Measurements from ENCODE around the gene PLXNC1.

DNA sequence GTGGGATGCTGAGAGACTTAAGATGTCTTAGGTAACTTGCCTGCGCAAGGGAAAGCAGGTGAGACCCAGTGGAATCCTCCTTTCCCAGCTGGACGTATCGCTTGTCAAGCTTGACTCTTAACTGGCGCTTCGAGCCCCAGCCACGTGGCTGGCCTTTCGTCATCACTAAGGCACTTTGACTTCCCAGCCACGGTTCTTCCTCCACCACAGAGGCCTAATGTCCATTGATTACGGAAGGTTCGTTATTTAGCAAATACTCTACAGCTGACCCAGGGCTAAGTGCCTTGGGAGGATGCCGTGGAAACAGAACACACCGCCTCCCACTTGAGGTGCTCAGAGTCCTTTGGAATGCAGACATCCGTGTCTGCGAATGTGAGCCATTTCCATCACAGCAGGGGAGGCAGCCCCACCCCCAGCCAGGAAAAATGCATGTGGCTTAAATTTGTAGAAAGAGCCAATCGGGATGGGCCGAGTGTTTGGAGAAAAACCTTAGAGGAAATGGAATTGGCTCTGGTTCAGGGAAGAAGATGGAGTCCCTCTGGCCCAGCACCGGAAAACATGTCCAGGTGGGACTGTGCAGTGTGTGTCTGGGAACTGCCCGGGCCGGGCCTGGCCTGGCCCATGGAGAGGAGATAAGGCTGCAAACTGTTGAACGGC, 115.7 kb downstream of the PLXNC1 start:
- TF ChIP-seq GATA2 (IDR thresholded peaks at IDR 0.05; ENCODE audit: low read depth, low read length): no peak
- TF ChIP-seq GATA3 (IDR thresholded peaks at IDR 0.05; ENCODE audit: low read depth, low read length): no peak
